Endodermal cell (in vitro differentiated cells): ENCODE measurements around the gene OR1F1. TPM values are rescaled to one million over a fixed set of nuclear protein-coding genes. Genes with fewer than 3 reads are reported as not detected.

Source experiments
- DNase-seq: peaks from one replicate; pipeline ENCODE4 v3.0.0-alpha.2; 2017
- H3K27ac ChIP-seq: 2 replicates; pipeline ENCODE4 v1.5.1; 2013; ENCODE audit warnings: mild to moderate bottlenecking, low read depth, low read length, moderate library complexity
- H3K27me3 ChIP-seq: 2 replicates; pipeline ENCODE4 v1.6.1; 2013; ENCODE audit warnings: mild to moderate bottlenecking, low read length, moderate library complexity; ENCODE audit not compliant: insufficient read depth, control insufficient read depth, poor library complexity, severe bottlenecking
- H3K36me3 ChIP-seq: 2 replicates; pipeline ENCODE4 v1.7.0; 2013; ENCODE audit warnings: mild to moderate bottlenecking, low read length, moderate library complexity; ENCODE audit not compliant: control insufficient read depth, insufficient read depth
- H3K4me1 ChIP-seq: one replicate; pipeline ENCODE4 v1.7.0; 2013; ENCODE audit warnings: low read length; ENCODE audit not compliant: control insufficient read depth, insufficient read depth
- H3K4me3 ChIP-seq: 2 replicates; pipeline ENCODE4 v1.5.1; 2013; ENCODE audit warnings: mild to moderate bottlenecking, low read length, moderate library complexity
- H3K9ac ChIP-seq: 2 replicates; pipeline ENCODE4 v1.6.1; 2013; ENCODE audit warnings: mild to moderate bottlenecking, low read length, moderate library complexity; ENCODE audit not compliant: poor library complexity, severe bottlenecking; ENCODE audit errors: extremely low read depth
- H3K9me3 ChIP-seq: 2 replicates; pipeline ENCODE4 v1.6.1; 2013; ENCODE audit warnings: mild to moderate bottlenecking, low read length, moderate library complexity; ENCODE audit not compliant: control insufficient read depth
- H3K27ac Mint-ChIP-seq: 2 replicates; pipeline ENCODE4 v1.8.0; 2020; ENCODE audit warnings: mixed read lengths
- H3K27me3 Mint-ChIP-seq: 2 replicates; pipeline ENCODE4 v1.8.0; 2021; ENCODE audit warnings: mild to moderate bottlenecking, mixed read lengths; ENCODE audit not compliant: insufficient read depth
- H3K36me3 Mint-ChIP-seq: 2 replicates; pipeline ENCODE4 v1.8.0; 2020; ENCODE audit warnings: low read depth, mixed read lengths
- H3K4me1 Mint-ChIP-seq: 2 replicates; pipeline ENCODE4 v1.8.0; 2020; ENCODE audit warnings: mixed read lengths
- H3K4me3 Mint-ChIP-seq: 2 replicates; pipeline ENCODE4 v1.8.0; 2020; ENCODE audit warnings: mild to moderate bottlenecking, moderate library complexity, mixed read lengths
- H3K9me3 Mint-ChIP-seq: 2 replicates; pipeline ENCODE4 v1.8.0; 2020; ENCODE audit warnings: mild to moderate bottlenecking, mixed read lengths
- CTCF ChIP-seq: fragments of 200-600 bp; sonication (generic); conservative IDR thresholded peaks from 2 replicates; pipeline ENCODE4 v1.5.0; 2021; ENCODE audit warnings: antibody characterized with exemption, mild to moderate bottlenecking
- WGBS, 2 experiments: methylation state at CpG; one replicate each; pipeline versions ENCODE4 v1.1.5 to v1.1.7; 2013; ENCODE audit warnings: missing lambda C conversion rate in 2 of 2, mixed read lengths in 1 of 2; ENCODE audit not compliant: insufficient coverage in 1 of 2, insufficient read length in 1 of 2; 5-methylcytosine and 5-hydroxymethylcytosine counted together
- total RNA-seq, 2 donors: library from RNA; stranded (reverse); fragmentation: NEBNext Ultra II Directional in 1 of 2; extraction: Animal tissue kit (Norgen Biotek cat#: 25700) in 1 of 2; gene quantifications; 2 replicates in 1 of 2; 3 replicates in 1 of 2; pipeline ENCODE4 v1.2.1, GENCODE V29; 2021

OR1F1 gene
- total RNA-seq, 2 donors from 2014 or later = 0.29 TPM; not detected in 1

DNA sequence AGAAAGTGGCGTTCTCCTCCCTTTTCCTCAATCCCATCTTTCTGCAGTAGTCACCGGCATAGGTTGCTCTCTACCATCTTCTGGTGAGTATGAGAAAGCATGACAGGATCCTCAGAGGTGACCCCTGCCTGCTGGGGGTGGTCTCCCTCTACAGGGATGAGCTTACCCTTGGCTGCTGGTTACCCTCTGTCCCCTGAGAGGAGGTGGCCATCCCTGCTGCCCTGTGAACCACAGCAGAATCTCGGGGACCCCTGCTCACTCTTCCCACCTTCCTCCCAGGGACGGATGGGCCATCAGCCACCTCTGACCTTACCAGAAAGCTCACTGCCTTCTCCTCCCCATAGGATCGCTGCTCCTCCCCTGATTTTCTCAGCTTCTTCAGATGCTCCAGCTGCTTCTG is 60.6 kb downstream of the OR1F1 start:
- Histone ChIP-seq H3K36me3 (no peaks in the 10 kb centered on the region), H3K4me1 (no peaks in the 10 kb centered on the region), H3K4me3 (no peak overlapping the region), H3K9ac (no peak overlapping the region), H3K9me3 (no peaks in the 10 kb centered on the region), H3K27ac (no peak overlapping the region), H3K27me3 (peaks cover 11% of the 10 kb centered on the region)
- TF ChIP-seq CTCF = no peak
- no peak for DNase-seq
- H3K36me3 Mint-ChIP-seq = no peaks in the 10 kb centered on the region
- 81 to 83% methylated on average over 2 to 5 of the region's 5 CpGs for WGBS, 2 experiments
- no peak overlapping the region for H3K4me3 Mint-ChIP-seq
- H3K27ac Mint-ChIP-seq = no peak overlapping the region
- H3K27me3 Mint-ChIP-seq = peaks cover 32% of the 10 kb centered on the region
- H3K4me1 Mint-ChIP-seq = no peaks in the 10 kb centered on the region
- H3K9me3 Mint-ChIP-seq = peaks cover 9% of the 10 kb centered on the region

GRCh38 chr16:3249020-3249419 is 61.0 kb downstream of the OR1F1 start:
- H3K4me1 ChIP-seq = no peaks in the 10 kb centered on the region

DNA sequence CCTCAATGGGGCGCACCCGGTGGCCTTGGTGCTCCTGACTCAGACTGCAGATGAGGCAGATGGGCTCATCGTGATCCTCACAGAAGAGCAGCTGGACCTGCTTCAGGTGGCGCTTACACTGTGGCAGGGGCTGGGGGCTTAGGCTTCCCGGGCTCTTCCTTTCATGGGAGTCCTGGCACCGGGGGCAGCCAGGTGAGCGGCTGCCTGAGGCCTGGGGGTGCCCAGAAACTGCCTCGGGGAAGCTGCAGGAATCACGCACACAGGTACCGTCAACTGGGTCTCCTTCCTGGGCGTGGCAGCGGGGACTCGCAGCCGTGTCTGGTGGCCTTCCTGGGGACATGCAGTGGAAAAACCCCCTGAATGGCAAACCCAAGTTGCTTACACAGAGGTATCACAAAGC is 61.4 kb downstream of the OR1F1 start:
- Mint-ChIP-seq H3K27ac (no peak overlapping the region), H3K36me3 (no peaks in the 10 kb centered on the region), H3K9me3 (peaks cover 9% of the 10 kb centered on the region), H3K4me1 (no peaks in the 10 kb centered on the region), H3K4me3 (no peak overlapping the region), H3K27me3 (peaks cover 26% of the 10 kb centered on the region)
- no peaks in the 10 kb centered on the region for H3K36me3 ChIP-seq
- H3K4me1 ChIP-seq = no peaks in the 10 kb centered on the region
- no peak for DNase-seq
- no peak overlapping the region for H3K9ac ChIP-seq
- peaks cover 11% of the 10 kb centered on the region for H3K27me3 ChIP-seq
- 84 to 91% methylated on average over 9 to 14 of the region's 14 CpGs for WGBS, 2 experiments
- no peak for TF ChIP-seq CTCF
- no peaks in the 10 kb centered on the region for H3K9me3 ChIP-seq
- no peak overlapping the region for H3K27ac ChIP-seq
- no peak overlapping the region for H3K4me3 ChIP-seq

More at GRCh38 chr16:3249020-3249419, 61.0 kb downstream of the OR1F1 start:
- no peaks in the 10 kb centered on the region for H3K36me3 ChIP-seq
- Mint-ChIP-seq H3K4me1 (no peaks in the 10 kb centered on the region), H3K27me3 (peaks cover 30% of the 10 kb centered on the region), H3K9me3 (peaks cover 9% of the 10 kb centered on the region), H3K4me3 (no peak overlapping the region), H3K36me3 (no peaks in the 10 kb centered on the region), H3K27ac (no peak overlapping the region)
- TF ChIP-seq CTCF = no peak
- H3K9ac ChIP-seq = no peak overlapping the region
- no peaks in the 10 kb centered on the region for H3K9me3 ChIP-seq
- WGBS, 2 experiments = 88% methylated on average over 1 of the region's 1 CpG; no CpG with 5 or more reads in 1 of the 2 experiments
- no peak for DNase-seq
- H3K27ac ChIP-seq = no peak overlapping the region
- H3K27me3 ChIP-seq = peaks cover 11% of the 10 kb centered on the region
- H3K4me3 ChIP-seq = no peak overlapping the region
